Activated naive CD4-positive, alpha-beta T cell treated with anti-CD3 and anti-CD28 coated beads, Interleukin-2, amount 50 U/mL, for 16 hours (primary cell): ENCODE data around the gene LDAH.
"Not testable (repeated sequence)": the region's sequence is repeated elsewhere in the genome, so short reads cannot be mapped to it uniquely, and the experiment has no call there.

Source experiments
- DNase-seq: peaks from one replicate; pipeline ENCODE4 v3.0.0-alpha.2; 2020

Gene LDAH

DNA sequence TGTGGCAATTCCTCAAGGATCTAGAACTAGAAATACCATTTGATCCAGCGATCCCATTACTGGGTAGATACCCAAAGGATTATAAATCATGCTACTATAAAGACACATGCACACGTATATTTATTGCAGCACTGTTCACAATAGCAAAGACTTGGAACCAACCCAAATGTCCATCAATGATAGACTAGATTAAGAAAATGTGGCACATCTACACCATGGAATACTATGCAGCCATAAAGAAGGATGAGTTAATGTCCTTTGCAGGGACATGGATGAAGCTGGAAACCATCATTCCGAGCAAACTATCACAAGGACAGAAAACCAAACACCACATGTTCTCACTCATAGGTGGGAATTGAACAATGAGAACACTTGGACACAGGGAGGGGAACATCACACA, 106.7 kb downstream of the LDAH start:
- not testable (repeated sequence) for DNase-seq

- DNase-seq, result not testable (repeated sequence)
Observed at GRCh38 chr2:20714412-20714811, 108.5 kb downstream of the LDAH start.

DNA sequence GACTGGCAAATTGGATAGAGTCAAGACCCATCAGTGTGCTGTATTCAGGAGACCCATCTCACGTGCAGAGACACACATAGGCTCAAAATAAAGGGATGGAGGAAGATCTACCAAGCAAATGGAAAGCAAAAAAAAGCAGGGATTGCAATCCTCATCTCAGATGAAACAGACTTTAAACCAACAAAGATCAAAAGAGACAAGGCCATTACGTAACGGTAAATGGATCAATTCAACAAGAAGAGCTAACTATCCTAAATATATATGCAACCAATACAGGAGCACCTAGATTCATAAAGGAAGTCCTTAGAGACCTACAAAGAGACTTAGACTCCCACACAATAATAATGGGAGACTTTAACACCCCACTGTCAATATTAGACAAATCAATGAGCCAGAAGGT, 109.3 kb downstream of the LDAH start:
- not testable (repeated sequence) for DNase-seq

- not testable (repeated sequence) for DNase-seq
Observed at GRCh38 chr2:20711641-20712040, 111.3 kb downstream of the LDAH start.

- no peak for DNase-seq
Observed at GRCh38 chr2:20707601-20708000, 115.3 kb downstream of the LDAH start.

DNA sequence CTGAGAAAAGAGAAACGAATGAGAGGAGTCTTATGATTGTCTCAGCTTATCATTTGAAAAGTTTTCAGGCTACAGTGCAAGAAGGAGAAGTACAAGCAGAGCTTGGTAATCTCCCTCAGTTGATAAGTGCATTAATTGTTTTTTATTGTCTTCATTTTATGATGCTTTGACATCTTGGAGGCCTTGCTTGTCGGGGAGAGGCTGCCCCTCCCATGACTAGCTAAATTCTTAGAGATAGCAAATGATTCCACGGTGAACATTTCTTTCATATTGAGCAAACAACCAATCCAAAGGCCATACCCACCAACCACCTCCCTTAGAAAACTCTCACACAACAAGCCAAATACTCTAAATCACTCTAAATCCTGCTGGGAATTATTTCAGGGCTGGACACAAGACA, 116.1 kb downstream of the LDAH start:
- DNase-seq, result no peak

- DNase-seq, result no peak
Observed at GRCh38 chr2:20706217-20706616, 116.7 kb downstream of the LDAH start.

- DNase-seq, result no peak
Observed at GRCh38 chr2:20704886-20705285, 118.0 kb downstream of the LDAH start.

- DNase-seq, result no peak
Observed at GRCh38 chr2:20702563-20702962, 120.3 kb downstream of the LDAH start.

DNA sequence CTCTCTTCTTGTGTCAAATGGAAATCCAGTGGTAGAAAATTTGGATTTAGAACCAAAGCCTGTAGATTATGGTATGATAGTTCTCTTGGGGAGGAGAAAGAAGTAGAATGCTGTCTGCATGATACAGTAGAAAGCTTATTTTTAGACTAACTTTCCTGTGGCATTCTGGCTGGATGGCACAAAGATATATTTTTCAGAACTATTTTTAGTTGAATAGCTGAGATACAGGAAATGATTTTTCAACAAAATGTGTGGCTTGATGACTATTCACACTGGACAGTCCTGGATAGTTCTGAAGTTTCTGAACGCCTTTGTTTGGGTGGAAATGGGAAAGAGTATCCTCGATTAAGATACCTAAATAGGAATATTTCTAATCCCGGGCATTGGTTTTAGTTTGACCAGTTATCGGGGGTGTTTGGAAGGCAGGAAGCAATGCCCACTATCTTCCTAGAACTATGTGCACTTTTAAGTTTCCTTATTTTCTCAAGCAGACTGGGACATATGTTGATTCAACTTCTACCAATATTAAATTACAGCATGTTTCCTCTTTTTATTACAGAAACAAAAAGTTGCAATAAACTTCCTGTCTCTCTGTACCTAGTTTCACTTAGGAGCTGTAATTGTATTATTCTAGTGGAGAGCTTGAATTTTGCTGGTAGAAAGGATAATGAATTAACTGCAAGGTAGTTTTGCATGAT, 123.8 kb downstream of the LDAH start:
- DNase-seq, result no peak

DNA sequence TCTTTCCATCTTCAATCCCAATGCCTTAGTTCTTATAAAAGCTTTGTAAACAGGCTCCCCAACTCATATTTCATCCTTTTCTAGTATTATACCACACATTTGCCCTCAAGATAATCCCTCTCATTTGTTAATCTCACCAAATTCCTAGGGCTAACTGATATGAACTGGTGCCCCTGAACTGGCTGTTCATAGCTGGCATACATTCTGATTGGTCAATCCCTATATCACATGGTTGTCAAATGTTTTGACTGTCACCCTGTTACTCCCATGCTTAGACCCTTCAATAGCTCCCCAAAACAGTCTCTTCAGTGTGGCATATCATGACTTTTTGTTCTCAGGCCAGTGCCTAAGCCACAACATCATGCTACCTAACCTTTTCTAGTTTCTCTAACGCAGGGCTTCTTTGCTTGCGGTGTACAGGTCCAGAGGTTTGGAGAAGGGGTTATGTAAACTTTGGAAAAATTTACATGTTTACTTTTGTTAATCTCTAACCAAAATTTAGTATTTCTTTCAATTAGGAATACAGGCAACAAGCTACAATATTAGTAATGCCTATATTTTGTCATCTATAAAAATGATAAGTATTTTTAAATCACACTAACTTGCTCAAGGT, 125.5 kb downstream of the LDAH start:
- DNase-seq, result no peak

- DNase-seq, result no peak
Observed at GRCh38 chr2:20696366-20696765, 126.5 kb downstream of the LDAH start.

GRCh38 chr2:20693317-20693716, 129.6 kb downstream of the LDAH start:
- DNase-seq, result no peak

DNA sequence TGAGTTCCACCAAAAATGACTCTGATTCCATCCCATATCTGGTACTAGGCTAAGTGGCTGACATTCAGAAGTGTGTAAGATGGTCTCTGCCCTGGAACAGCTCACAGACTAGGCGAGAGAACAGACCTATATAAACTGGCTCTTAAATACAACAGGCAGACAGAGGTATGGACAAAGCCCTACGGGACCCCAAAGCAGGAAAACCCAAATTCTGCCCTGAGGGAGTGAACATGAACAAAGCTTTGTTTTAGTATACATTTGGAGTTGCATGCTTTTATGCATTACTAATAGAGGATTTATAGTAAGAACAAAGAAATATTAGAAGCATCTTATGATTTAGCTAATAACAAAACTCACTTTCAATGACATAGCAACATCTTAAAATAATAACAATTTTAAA, 130.8 kb downstream of the LDAH start:
- no peak for DNase-seq

GRCh38 chr2:20691076-20691734, 131.7 kb downstream of the LDAH start:
- DNase-seq, result no peak

GRCh38 chr2:20689428-20690264, 133.3 kb downstream of the LDAH start:
- no peak for DNase-seq

- no peak for DNase-seq
Observed at GRCh38 chr2:20687260-20687832, 135.6 kb downstream of the LDAH start.

DNA sequence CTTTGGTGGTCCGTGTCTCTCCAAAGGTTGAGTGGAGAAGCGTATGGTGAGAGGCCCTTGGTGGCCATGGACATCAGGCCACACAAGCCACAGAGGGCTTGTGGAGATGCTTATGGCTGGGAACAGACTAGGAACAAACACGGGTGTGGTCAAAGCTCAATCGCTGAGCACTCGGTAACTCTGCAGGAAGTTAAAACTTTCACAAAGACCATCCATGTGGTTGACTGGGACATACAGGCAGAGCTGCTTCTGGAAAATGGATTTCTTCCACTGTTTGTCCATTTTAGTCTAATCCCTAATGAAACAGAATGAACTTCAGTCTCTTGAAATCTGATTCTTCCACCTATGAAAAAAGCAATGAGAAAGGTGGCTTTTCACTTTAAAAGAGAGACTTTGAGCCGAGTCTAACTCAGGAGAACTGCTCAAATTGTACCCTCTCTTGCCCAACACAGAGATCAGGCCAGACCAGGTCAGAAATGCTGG, 138.3 kb downstream of the LDAH start:
- no peak for DNase-seq

DNA sequence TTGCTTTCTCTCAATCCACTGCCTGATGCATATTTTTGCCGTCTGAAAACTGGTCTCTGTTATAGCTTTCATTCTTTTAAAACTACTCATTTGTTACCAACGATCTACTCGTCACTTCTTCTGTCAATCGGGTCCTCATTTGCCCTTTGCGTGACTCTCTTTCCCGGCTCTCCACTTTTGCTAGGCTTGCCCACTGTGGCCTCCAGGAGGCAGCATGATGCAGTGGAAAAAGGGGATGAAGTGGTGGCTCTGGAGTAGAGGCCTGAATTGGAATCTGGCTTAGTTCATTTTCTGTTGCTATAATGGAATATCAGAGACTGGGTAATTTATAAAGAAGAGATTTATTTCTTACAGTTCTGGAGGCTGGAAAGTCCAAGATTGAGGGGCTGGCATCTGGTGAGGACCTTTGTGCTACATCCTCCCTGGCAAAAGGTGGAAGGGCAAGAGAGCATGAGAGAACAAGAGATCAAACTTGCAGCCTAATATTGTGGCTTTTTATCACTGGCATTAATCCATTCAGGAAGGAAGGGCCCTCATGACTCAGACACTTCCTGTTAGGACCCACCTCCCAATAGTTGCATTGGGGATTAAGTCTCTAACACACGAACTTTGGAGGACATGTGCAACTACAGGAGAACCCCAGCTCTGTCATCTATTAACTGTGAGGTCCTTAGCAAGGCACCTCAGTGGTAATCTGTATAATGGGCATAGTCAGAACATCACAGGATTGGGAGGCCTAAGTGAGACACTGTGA, 140.6 kb downstream of the LDAH start:
- no peak for DNase-seq

DNA sequence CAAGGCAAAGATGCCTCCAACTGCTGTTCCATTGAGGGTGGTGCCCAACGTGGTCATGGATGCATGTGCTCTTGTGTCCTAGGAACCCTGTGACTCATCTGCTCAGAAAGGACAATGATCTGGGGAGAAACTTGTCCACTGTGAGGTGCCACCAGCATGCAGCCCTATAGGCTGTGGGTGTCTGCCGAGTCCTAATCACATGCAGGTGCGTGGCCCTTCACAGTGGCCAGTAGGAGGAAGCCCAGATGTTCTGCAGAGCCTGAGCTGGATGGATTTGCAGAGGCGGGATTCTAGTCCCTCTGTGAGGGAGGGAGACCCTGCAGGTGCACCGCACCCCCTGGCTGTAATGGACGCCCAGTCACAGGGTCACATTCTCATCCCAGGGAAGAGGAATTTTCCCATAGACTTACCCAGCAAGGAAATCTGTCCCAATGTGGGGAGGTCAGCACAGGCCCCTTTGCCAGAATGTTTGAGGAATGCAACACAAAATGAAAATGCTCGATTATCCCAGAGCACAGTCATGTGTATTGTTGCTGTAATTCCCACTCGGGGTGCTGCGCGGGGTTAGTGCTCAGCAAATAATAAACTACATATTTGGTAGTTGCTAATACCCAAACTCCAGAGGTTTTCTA, 142.0 kb downstream of the LDAH start:
- no peak for DNase-seq

DNA sequence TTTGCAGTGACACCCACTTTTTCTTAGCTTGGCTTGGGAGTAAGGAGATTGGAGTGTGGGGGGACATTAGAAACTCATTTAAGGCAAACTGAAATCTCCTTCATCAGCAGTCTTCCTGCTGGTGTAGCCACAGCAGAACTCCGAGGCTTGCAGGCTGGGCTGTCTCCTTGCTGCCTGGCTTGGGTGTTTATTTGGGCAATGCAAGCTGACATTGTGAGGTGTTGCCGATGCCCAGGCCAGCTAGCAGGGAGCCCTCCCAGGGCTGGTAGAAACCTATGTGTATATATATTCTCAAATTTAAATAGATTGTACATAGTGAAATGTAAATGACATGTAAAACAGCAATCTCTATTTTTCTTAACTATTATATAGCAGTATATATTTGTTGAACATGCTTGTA, 144.1 kb downstream of the LDAH start:
- DNase-seq, result no peak

DNA sequence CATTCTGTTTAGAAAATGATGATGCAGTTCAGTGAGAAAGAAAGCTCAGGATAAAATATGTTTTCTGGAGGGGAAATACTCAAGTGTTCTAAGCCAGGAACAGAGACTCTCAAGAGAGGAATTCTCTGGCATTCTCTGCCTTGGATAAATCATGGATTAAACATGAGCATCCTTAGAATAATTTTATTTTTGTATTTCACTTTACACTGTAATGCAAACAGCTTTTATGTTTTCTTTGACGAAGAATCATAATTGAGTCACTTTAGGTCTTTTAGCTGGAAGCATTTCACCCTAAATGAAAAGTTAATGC, 144.9 kb downstream of the LDAH start:
- no peak for DNase-seq
